IPS-18c (cell line): ENCODE results near the gene LRRC32.
"Not testable (repeated sequence)": the region's sequence is repeated elsewhere in the genome, so short reads cannot be mapped to it uniquely, and the experiment has no call there.

ENCODE experiments used
- H3K4me3 ChIP-seq: 2 replicates; pipeline ENCODE4 v1.7.0; 2013; ENCODE audit warnings: low read depth, mild to moderate bottlenecking, low read length, moderate library complexity; ENCODE audit not compliant: insufficient read depth
- H3K9me3 ChIP-seq: one replicate; pipeline ENCODE4 v1.6.1; 2013; ENCODE audit warnings: mild to moderate bottlenecking, low read length, moderate library complexity; ENCODE audit not compliant: control insufficient read depth, insufficient read depth

The LRRC32 gene

GRCh38 chr11:76629853-76630599 is 40.5 kb downstream of the LRRC32 start:
- Histone ChIP-seq H3K9me3 (peaks cover 2% of the 10 kb centered on the region), H3K4me3 (no peak overlapping the region)

GRCh38 chr11:76629116-76629852 is 41.3 kb downstream of the LRRC32 start:
- no peak overlapping the region for H3K4me3 ChIP-seq
- H3K9me3 ChIP-seq, result peaks cover 2% of the 10 kb centered on the region

GRCh38 chr11:76628408-76628947 is 42.1 kb downstream of the LRRC32 start:
- no peak overlapping the region for H3K4me3 ChIP-seq
- H3K9me3 ChIP-seq, result peaks cover 2% of the 10 kb centered on the region

- Histone ChIP-seq H3K9me3 (peaks cover 2% of the 10 kb centered on the region), H3K4me3 (no peak overlapping the region)
Measured at GRCh38 chr11:76627606-76628005, 42.9 kb downstream of the LRRC32 start.

- Histone ChIP-seq H3K9me3 (peaks cover 2% of the 10 kb centered on the region), H3K4me3 (no peak overlapping the region)
Measured at GRCh38 chr11:76626921-76627401, 43.6 kb downstream of the LRRC32 start.

- Histone ChIP-seq H3K4me3 (no peak overlapping the region), H3K9me3 (peaks cover 2% of the 10 kb centered on the region)
Measured at GRCh38 chr11:76626266-76626665, 44.3 kb downstream of the LRRC32 start.

- Histone ChIP-seq H3K9me3 (peaks cover 2% of the 10 kb centered on the region), H3K4me3 (no peak overlapping the region)
Measured at GRCh38 chr11:76625472-76626186, 44.9 kb downstream of the LRRC32 start.

- Histone ChIP-seq H3K4me3 (no peak overlapping the region), H3K9me3 (peaks cover 2% of the 10 kb centered on the region)
Measured at GRCh38 chr11:76624500-76625379, 45.8 kb downstream of the LRRC32 start.

- Histone ChIP-seq H3K9me3 (peaks cover 2% of the 10 kb centered on the region), H3K4me3 (no peak overlapping the region)
Measured at GRCh38 chr11:76623884-76624419, 46.6 kb downstream of the LRRC32 start.

- H3K4me3 ChIP-seq, result no peak overlapping the region
- peaks cover 2% of the 10 kb centered on the region for H3K9me3 ChIP-seq
Measured at GRCh38 chr11:76623171-76623883, 47.2 kb downstream of the LRRC32 start.

- no peak overlapping the region for H3K4me3 ChIP-seq
Measured at GRCh38 chr11:76622493-76623094, 48.0 kb downstream of the LRRC32 start.

GRCh38 chr11:76621868-76622267 is 48.7 kb downstream of the LRRC32 start:
- peaks cover 2% of the 10 kb centered on the region for H3K9me3 ChIP-seq
- no peak overlapping the region for H3K4me3 ChIP-seq

More at GRCh38 chr11:76622493-76623094, 48.0 kb downstream of the LRRC32 start:
- H3K9me3 ChIP-seq, result peaks cover 2% of the 10 kb centered on the region

- no peak overlapping the region for H3K4me3 ChIP-seq
- H3K9me3 ChIP-seq, result peaks cover 2% of the 10 kb centered on the region
Measured at GRCh38 chr11:76621466-76621865, 49.1 kb downstream of the LRRC32 start.

GRCh38 chr11:76620489-76620888 is 50.1 kb downstream of the LRRC32 start:
- Histone ChIP-seq H3K9me3 (no peaks in the 10 kb centered on the region), H3K4me3 (no peak overlapping the region)

GRCh38 chr11:76619801-76620200 is 50.7 kb downstream of the LRRC32 start:
- H3K9me3 ChIP-seq, H3K4me3 ChIP-seq: not testable (repeated sequence)
